Fibroblast of the aortic adventitia (primary cell): Measurements from ENCODE around the gene SLC2A11. TPM values are rescaled to one million over a fixed set of nuclear protein-coding genes. Genes with fewer than 3 reads are reported as not detected.

Experiments
- DNase-seq: peaks from one replicate; pipeline ENCODE4 v3.0.0-alpha.2; 2010; ENCODE audit warnings: low read depth
- H3K4me3 ChIP-seq: 2 replicates; pipeline ENCODE4 v1.5.1; 2011; ENCODE audit warnings: low read depth, mild to moderate bottlenecking, control low read depth, low read length, moderate library complexity
- total RNA-seq: library from RNA; depleted of rRNA; stranded (reverse); fragments of >200 nt; gene quantifications from 2 replicates; pipeline ENCODE4 v1.2.3, GENCODE V29; 2012; ENCODE audit warnings: low replicate concordance
- TF ChIP-seq, protein P1 (sequence below): IDR thresholded peaks from 2 replicates; pipeline ENCODE4 v1.5.1; 2011; ENCODE audit warnings: mild to moderate bottlenecking, low read length, control low read depth, inconsistent platforms; ENCODE audit not compliant: insufficient read depth

SLC2A11 gene
- total RNA-seq, 1 donor: 11.4 TPM

DNA sequence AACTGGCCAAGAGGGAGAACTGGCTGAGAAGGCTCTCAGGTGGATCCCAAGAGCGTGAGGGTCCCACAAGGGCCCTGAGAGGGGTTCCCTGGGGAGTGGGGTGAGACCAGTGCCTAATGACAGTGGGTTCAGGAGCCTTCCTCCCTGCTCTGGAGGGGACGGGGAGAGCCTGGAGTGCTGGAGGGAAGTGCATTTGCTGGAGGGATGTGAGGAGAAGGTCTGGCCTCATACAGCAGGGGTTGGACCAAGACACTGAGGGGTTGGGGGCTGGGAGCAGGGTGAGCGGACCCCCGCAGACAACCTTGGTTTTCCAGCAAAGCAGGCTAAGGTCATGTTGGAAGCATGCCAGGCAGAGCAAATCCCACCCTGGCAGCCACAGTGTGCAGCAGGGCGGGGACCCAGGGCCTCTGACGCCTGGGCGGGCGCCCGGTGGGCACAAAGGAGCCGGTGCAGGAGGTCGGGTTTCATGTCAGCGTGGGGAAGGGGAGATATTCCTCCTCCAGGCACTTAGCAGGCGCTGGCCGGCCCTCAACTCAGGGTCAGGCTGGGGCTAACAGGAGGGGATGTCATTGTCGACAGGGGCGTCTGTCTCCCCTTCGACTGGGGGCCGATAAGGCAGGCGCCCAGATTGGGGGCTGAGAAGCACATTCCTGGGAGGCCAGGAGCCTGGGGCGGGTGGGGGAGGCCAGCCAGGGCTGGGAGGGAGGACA lies 15.8 kb upstream of the SLC2A11 start:
- TF ChIP-seq, protein P1, sequence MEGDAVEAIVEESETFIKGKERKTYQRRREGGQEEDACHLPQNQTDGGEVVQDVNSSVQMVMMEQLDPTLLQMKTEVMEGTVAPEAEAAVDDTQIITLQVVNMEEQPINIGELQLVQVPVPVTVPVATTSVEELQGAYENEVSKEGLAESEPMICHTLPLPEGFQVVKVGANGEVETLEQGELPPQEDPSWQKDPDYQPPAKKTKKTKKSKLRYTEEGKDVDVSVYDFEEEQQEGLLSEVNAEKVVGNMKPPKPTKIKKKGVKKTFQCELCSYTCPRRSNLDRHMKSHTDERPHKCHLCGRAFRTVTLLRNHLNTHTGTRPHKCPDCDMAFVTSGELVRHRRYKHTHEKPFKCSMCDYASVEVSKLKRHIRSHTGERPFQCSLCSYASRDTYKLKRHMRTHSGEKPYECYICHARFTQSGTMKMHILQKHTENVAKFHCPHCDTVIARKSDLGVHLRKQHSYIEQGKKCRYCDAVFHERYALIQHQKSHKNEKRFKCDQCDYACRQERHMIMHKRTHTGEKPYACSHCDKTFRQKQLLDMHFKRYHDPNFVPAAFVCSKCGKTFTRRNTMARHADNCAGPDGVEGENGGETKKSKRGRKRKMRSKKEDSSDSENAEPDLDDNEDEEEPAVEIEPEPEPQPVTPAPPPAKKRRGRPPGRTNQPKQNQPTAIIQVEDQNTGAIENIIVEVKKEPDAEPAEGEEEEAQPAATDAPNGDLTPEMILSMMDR: no peak
- H3K4me3 ChIP-seq: no peak overlapping the region
- DNase-seq: no peak

DNA sequence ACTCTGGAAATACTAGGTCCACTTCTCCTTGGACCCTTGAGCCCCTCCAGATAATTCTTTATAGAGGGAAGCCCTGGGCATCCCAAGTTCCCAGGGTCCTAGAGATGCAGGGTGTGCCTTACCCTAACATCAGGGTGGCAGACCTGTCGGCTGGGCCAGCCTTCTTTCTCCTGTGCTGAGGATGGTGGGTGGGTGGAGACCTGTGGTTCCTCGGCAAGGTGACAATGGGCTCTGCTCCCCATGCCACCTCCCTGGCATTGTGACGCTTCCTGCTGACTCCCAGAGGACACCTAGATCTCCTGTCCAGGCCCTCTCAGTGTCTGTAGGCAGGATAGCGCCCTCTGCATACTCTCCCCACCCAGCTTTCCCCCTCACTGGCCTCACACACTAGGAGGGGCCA lies 15.1 kb upstream of the SLC2A11 start:
- no peak for DNase-seq
- H3K4me3 ChIP-seq: no peak overlapping the region
- TF ChIP-seq, protein P1: no peak

DNA sequence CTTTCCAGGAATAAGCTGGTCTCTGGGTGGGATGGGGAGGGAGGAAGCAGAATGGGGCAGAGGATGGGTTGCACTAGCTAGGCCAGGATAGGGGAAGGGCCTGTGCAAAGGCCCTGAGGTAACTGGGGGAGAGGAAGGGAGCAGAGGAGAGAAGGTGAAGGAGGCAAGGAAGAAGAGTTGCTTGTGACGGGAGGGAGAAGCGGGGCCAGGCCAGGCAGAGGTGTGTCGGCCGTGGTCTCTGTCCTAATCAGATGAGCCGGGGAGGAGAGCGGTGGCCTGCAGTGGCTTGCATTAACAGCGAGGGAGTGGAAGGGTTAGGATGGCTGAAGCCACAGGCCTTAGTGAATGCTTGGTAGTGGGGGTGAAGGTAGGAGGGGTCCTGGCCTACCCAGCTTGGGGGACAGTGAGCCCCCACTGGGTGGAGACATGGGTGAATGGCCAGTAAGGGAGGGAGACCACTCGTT lies 12.9 kb upstream of the SLC2A11 start:
- no peak overlapping the region for H3K4me3 ChIP-seq
- DNase-seq: no peak
- TF ChIP-seq, protein P1: no peak

DNA sequence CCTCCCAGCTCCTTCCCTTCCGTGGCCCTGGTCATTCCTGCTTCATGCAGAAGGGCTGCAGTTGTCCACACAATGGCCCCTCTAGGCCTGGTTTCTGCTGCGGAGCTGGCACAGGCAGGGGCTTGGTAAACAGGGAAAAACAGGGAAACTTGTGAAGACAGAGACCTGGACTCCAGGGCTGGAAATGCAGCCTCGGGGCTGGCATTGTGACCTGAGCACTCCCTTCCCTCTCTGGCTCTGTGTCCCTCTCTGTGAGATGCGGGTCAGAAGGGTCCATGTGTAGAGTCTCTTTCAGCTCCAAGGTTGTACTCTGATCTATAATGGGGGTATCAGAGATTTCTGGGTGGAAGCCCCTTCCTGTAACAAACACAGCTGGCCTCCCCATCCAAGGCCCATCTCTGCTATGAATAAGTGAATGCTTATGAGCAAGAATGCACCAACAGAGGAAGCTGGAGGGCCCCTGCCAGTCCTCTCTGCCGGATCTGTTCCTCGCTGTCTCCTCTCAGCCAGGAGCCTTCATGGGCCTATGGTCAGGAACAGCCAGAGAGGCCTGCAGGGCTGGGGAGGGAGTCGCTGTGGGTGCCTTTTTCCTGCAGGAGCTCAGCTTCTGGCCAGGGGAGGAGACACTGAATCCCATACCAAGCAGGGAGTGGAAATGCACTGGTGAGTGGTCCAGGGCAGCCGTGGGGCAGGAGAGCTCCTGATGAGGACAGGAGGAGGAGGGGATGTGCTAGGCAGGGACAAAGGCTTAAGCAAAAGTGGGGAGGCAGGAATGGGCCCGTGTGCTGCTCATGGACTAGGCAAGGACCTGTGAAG lies 12.2 kb upstream of the SLC2A11 start:
- H3K4me3 ChIP-seq: no peak overlapping the region
- TF ChIP-seq, protein P1: no peak
- peak; percentile 5 for DNase-seq

DNA sequence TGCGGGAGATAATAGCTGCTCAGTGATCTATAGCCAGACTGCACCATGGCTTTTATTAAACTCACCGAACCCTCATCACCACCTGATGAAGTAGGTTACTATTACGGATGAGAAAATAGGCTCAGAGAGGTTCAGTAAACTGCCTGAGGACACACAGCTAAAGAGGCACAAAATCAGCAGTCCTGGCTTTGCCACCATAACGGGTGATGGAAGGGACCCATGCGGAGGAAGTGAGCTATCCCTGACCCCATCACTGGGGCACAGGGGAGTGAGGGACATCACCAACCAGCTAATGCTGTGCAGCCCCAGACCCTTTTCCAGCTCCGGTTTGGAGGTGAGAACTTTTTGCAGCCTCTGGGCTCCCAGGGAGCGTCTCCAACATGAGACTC lies 11.6 kb upstream of the SLC2A11 start:
- H3K4me3 ChIP-seq: no peak overlapping the region
- DNase-seq: no peak
- TF ChIP-seq, protein P1: no peak

DNA sequence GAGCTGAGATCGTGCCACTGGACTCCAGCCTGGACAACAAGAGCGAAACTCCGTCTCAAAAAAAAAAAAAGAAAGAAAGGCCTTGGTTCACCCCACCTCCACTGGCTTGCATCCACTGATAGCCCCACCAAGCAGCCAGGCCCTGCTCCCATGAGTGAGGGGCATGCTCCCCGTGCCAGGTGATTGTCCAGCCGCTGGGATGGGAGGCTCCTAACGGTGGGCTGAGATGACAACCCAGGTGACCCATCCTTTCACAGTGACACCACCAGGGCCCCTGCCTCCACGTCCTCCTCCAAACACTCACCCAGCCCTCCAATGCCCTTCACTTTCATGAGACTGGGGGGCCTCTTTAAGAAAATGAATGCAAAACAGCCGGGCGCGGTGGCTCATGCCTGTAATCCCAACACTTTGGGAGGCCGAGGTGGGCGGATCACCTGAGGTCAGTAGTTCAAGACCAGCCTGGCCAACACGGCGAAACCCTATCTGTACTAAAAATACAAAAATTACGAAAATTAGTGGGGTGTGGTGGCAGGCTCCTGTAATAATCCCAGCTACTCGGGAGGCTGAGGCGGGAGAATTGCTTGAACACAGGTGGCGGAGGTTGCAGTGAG lies 10.3 kb upstream of the SLC2A11 start:
- no peak overlapping the region for H3K4me3 ChIP-seq
- TF ChIP-seq, protein P1: no peak
- no peak for DNase-seq
